Gastrocnemius medialis (tissue), 4 donors: ENCODE data around the gene ARHGAP6.

Source experiments
- CTCF ChIP-seq, 5 experiments: fragments of 450-650 bp in 3 of 5; fragments of 200-600 bp in 2 of 5; sonication (generic) in 2 of 5; IDR thresholded peaks in 4 of 5; conservative IDR thresholded peaks in 1 of 5; 1 replicate in 4 of 5; 2 replicates in 1 of 5; pipeline ENCODE4 v1.5.1; 2016 to 2019; ENCODE audit warnings: antibody characterized with exemption in 5 of 5, mild to moderate bottlenecking in 3 of 5, moderate library complexity in 3 of 5
- POLR2A ChIP-seq, 2 donors: fragments of 450-650 bp; IDR thresholded peaks; one replicate each; pipeline ENCODE4 v1.6.1; 2017; ENCODE audit warnings: antibody characterized with exemption in 2 of 2, mild to moderate bottlenecking in 2 of 2, moderate library complexity in 2 of 2

- TF ChIP-seq CTCF (IDR thresholded peaks at IDR 0.05 in 4 of 5, conservative IDR thresholded peaks at IDR 0.05 in 1 of 5) = no peak
- no peak for TF ChIP-seq POLR2A (IDR thresholded peaks at IDR 0.05)
Measured at GRCh38 chrX:11611965-11612364, 53.8 kb downstream of the ARHGAP6 start.
